ENCODE measurements around the gene ABL1.

GRCh38 chr9:130786526-130786925, 48.5 kb upstream of the ABL1 start:
- TF ChIP-seq MAX (IDR thresholded peaks at IDR 0.05; ENCODE audit: low read depth), result no peak
- no peak for TF ChIP-seq SMC3 (IDR thresholded peaks at IDR 0.05; ENCODE audit: low read depth, low read length)
- TF ChIP-seq TEAD4 (IDR thresholded peaks at IDR 0.05; ENCODE audit: borderline replicate concordance, insufficient read depth), result no peak
- TF ChIP-seq JUND (IDR thresholded peaks at IDR 0.05), result no peak
- TF ChIP-seq FOXM1 (IDR thresholded peaks at IDR 0.05; ENCODE audit: low read depth), result no peak
- TF ChIP-seq CTCF (IDR thresholded peaks at IDR 0.05), result no peak
- no peak for TF ChIP-seq POLR2AphosphoS5 (IDR thresholded peaks at IDR 0.05; ENCODE audit: low read depth, low read length)
- no peak for TF ChIP-seq CHD2 (IDR thresholded peaks at IDR 0.05; ENCODE audit: low read length, partially characterized antibody)
- no peak for TF ChIP-seq RFX5 (IDR thresholded peaks at IDR 0.05; ENCODE audit: low read length)
- TF ChIP-seq SIN3A (IDR thresholded peaks at IDR 0.05; ENCODE audit: borderline replicate concordance, low read depth, low read length), result no peak
- no peak for TF ChIP-seq REST (IDR thresholded peaks at IDR 0.05; ENCODE audit: low read depth, low read length)
- no peak for TF ChIP-seq FOXJ3 (CRISPR knock-in tag; IDR thresholded peaks at IDR 0.05)
- no peak for TF ChIP-seq RAD21 (IDR thresholded peaks at IDR 0.05; ENCODE audit: low read length)
- TF ChIP-seq TCF12 (IDR thresholded peaks at IDR 0.05), result no peak

All from SK-N-SH (cell line).